SK-N-SH (cell line): ENCODE data around the gene CHCHD6. TPM values are rescaled to one million over a fixed set of nuclear protein-coding genes. Genes with fewer than 3 reads are reported as not detected.

Experiments
- CTCF ChIA-PET: fragments of 300-600, 350-600 bp; formaldehyde crosslinking; extraction: SDS; loops from one replicate; lab custom pipeline; 2021; lab: Yijun Ruan, JAX
- POLR2A ChIA-PET: fragments of 350-600 bp; sonication (Branson Sonifier 250); formaldehyde crosslinking; extraction: SDS; loops from one replicate; lab custom pipeline; 2020; ENCODE audit warnings: antibody characterized with exemption, inconsistent platforms; lab: Yijun Ruan, JAX
- DNase-seq: peaks from one replicate; pipeline ENCODE4 v3.0.0; 2012
- H2AFZ ChIP-seq: fragments of 200-600 bp; sonication (generic); 2 replicates; pipeline ENCODE4 v1.8.1; 2016; ENCODE audit warnings: antibody characterized with exemption, mild to moderate bottlenecking, low read depth
- H3F3A ChIP-seq: fragments of 200-600 bp; sonication (generic); replicated peaks from 2 replicates; pipeline ENCODE3; 2016; ENCODE audit warnings: antibody characterized with exemption, mild to moderate bottlenecking; ENCODE audit not compliant: insufficient read depth
- H3K27ac ChIP-seq, 2 experiments: fragments of 200-500 bp in 1 of 2; fragments of 200-600 bp in 1 of 2; sonication (Bioruptor generic) in 1 of 2; sonication (generic), shearing (Covaris generic) in 1 of 2; 2 replicates each; pipeline versions ENCODE4 v1.5.1 to v1.6.1; 2014 to 2016; ENCODE audit warnings: low read depth in 2 of 2, inconsistent platforms in 1 of 2, low read length in 1 of 2, mild to moderate bottlenecking in 1 of 2, mixed read lengths in 1 of 2
- H3K27me3 ChIP-seq: fragments of 200-600 bp; sonication (generic), shearing (Covaris generic); 2 replicates; pipeline ENCODE4 v1.6.1; 2016; ENCODE audit warnings: mixed run types; ENCODE audit not compliant: insufficient read depth
- H3K36me3 ChIP-seq, 2 experiments: fragments of 200-500 bp in 1 of 2; fragments of 200-600 bp in 1 of 2; sonication (Bioruptor generic) in 1 of 2; sonication (generic) in 1 of 2; replicated peaks in 1 of 2; 2 replicates each; pipeline versions ENCODE3 to v1.5.1; 2014 to 2016; ENCODE audit warnings: low read length in 1 of 2, mild to moderate bottlenecking in 1 of 2; ENCODE audit not compliant: insufficient read depth in 2 of 2, control insufficient read depth in 1 of 2
- H3K4me1 ChIP-seq, 2 experiments: fragments of 200-500 bp in 1 of 2; fragments of 200-600 bp in 1 of 2; sonication (Bioruptor generic) in 1 of 2; sonication (generic), shearing (Covaris generic) in 1 of 2; 2 replicates each; pipeline versions ENCODE4 v1.5.1 to v1.6.1; 2014 to 2016; ENCODE audit warnings: low read depth in 1 of 2, low read length in 1 of 2, mixed run types in 1 of 2; ENCODE audit not compliant: insufficient read depth in 2 of 2, control insufficient read depth in 1 of 2
- H3K4me2 ChIP-seq: fragments of 200-600 bp; sonication (generic), shearing (Covaris generic); 2 replicates; pipeline ENCODE4 v1.6.1; 2017; ENCODE audit warnings: mixed run types
- H3K4me3 ChIP-seq, 2 experiments: fragments of 200-500 bp in 1 of 2; fragments of 200-600 bp in 1 of 2; sonication (Bioruptor generic) in 1 of 2; sonication (generic), shearing (Covaris generic) in 1 of 2; 2 replicates each; pipeline versions ENCODE4 v1.5.1 to v1.8.1; 2014 to 2016; ENCODE audit warnings: low read depth in 2 of 2, inconsistent platforms in 1 of 2, low read length in 1 of 2, mild to moderate bottlenecking in 1 of 2, mixed read lengths in 1 of 2, moderate library complexity in 1 of 2
- H3K79me2 ChIP-seq: fragments of 200-600 bp; sonication (generic); 2 replicates; pipeline ENCODE4 v1.8.1; 2017; ENCODE audit warnings: mild to moderate bottlenecking; ENCODE audit not compliant: insufficient read depth
- H3K9ac ChIP-seq: fragments of 200-600 bp; sonication (generic); 2 replicates; pipeline ENCODE4 v1.6.1; 2017; ENCODE audit warnings: mixed run types
- H3K9me2 ChIP-seq: fragments of 200-600 bp; sonication (generic); 2 replicates; pipeline ENCODE4 v1.6.1; 2017; ENCODE audit warnings: mixed run types
- H3K9me3 ChIP-seq: fragments of 200-600 bp; sonication (generic); 2 replicates; pipeline ENCODE4 v1.6.1; 2017; ENCODE audit warnings: mixed run types, mild to moderate bottlenecking, moderate library complexity
- H4K20me1 ChIP-seq: fragments of 200-600 bp; sonication (generic); 2 replicates; pipeline ENCODE4 v1.6.1; 2017; ENCODE audit warnings: mild to moderate bottlenecking, mixed run types; ENCODE audit not compliant: insufficient read depth
- CHD2 ChIP-seq: fragments of 150-350 bp; IDR thresholded peaks from 2 replicates; pipeline ENCODE4 v1.6.1; 2018; ENCODE audit warnings: low read length; ENCODE audit not compliant: partially characterized antibody
- FOSL2 ChIP-seq: IDR thresholded peaks from 2 replicates; pipeline ENCODE4 v1.4.0; 2012; ENCODE audit warnings: low read depth, mild to moderate bottlenecking, moderate library complexity, borderline replicate concordance
- JUND ChIP-seq: IDR thresholded peaks from 2 replicates; pipeline ENCODE4 v1.4.0; 2012
- MAX ChIP-seq: IDR thresholded peaks from 2 replicates; pipeline ENCODE4 v1.4.0; 2012; ENCODE audit warnings: low read depth
- MXI1 ChIP-seq: IDR thresholded peaks from 2 replicates; pipeline ENCODE4 v1.6.1; 2012; ENCODE audit warnings: mild to moderate bottlenecking, low read depth, low read length, improper control_type of control experiment
- NFIC ChIP-seq: IDR thresholded peaks from 2 replicates; pipeline ENCODE4 v1.4.0; 2012; ENCODE audit warnings: borderline replicate concordance
- PBX3 ChIP-seq: IDR thresholded peaks from 2 replicates; pipeline ENCODE4; 2012
- POLR2AphosphoS5 ChIP-seq: IDR thresholded peaks from 2 replicates; pipeline ENCODE4 v1.6.1; 2012; ENCODE audit warnings: low read depth, low read length
- TCF12 ChIP-seq: IDR thresholded peaks from 2 replicates; pipeline ENCODE4 v1.4.0; 2012
- USF2 ChIP-seq: fragments of 150-350 bp; IDR thresholded peaks from 2 replicates; pipeline ENCODE4 v1.6.1; 2017; ENCODE audit warnings: antibody characterized with exemption, low read length, low read depth, borderline replicate concordance
- ZBTB33 ChIP-seq: IDR thresholded peaks from 2 replicates; pipeline ENCODE4 v1.4.0; 2012; ENCODE audit warnings: low read depth, borderline replicate concordance
- WGBS: methylation state at CpG from one replicate; pipeline ENCODE4 v1.1.6; 2017; ENCODE audit warnings: low lambda C conversion rate; 5-methylcytosine and 5-hydroxymethylcytosine counted together
- polyA plus RNA-seq, 3 experiments: library from polyadenylated mRNA; depleted of rRNA; stranded (reverse); fragments of >200 nt; gene quantifications; 2 replicates each; pipeline ENCODE4 v1.2.3, GENCODE V29; 2012

Gene CHCHD6
- polyA plus RNA-seq, 1 of the 3 experiments (the other 2 are of a cell fraction): 42.5 TPM

GRCh38 chr3:126858887-126859286 is 154.8 kb downstream of the CHCHD6 start:
- no peak overlapping the region for H2AFZ ChIP-seq
- no peaks in the 10 kb centered on the region for H3K27me3 ChIP-seq
- no peak for DNase-seq
- H3K36me3 ChIP-seq: no peaks in the 10 kb centered on the region
- peak overlapping the region in 1 of 2 experiments; percentile 55; a peak in 2 of 4 replicates for H3K27ac ChIP-seq
- TF ChIP-seq USF2 (no peak), CHD2 (no peak), JUND (peak; percentile 93), MAX (peak; percentile 62; the same call in 1 of the 2 replicates), FOSL2 (peak; percentile 99), MXI1 (no peak), POLR2AphosphoS5 (peak; percentile 69; the same call in 1 of the 2 replicates), NFIC (peak; percentile 46; the same call in 1 of the 2 replicates), PBX3 (peak; percentile 66), TCF12 (peak; percentile 91), ZBTB33 (no peak)
- no peaks in the 10 kb centered on the region for H3K79me2 ChIP-seq
- no peak overlapping the region for H3K9ac ChIP-seq
- ChIA-PET CTCF (interaction anchor here (0.6 to 0.7 kb wide), 2 partner anchors 11 to 15 kb away, joined by 3 read pairs; no protein-coding TSS in a partner anchor), POLR2A (no interaction called here)
- peaks cover 3% of the 10 kb centered on the region for H3F3A ChIP-seq
- no peaks in the 10 kb centered on the region for H3K9me2 ChIP-seq
- peak overlapping the region; percentile 8; the same call in 1 of the 2 replicates for H3K4me2 ChIP-seq
- H3K9me3 ChIP-seq: no peaks in the 10 kb centered on the region
- WGBS: 28% methylated on average over 10 of the region's 10 CpGs
- no peak overlapping the region for H3K4me3 ChIP-seq
- H3K4me1 ChIP-seq: peaks cover 0 to 3% of the 10 kb centered on the region in 2 experiments; a peak in 2 of 4 replicates
- H4K20me1 ChIP-seq: no peaks in the 10 kb centered on the region
